LoVo (cell line): Measurements from ENCODE around the gene ORAI2.
"Not testable (repeated sequence)": the region's sequence is repeated elsewhere in the genome, so short reads cannot be mapped to it uniquely, and the experiment has no call there.

Experiments
- DNase-seq: peaks from one replicate; pipeline ENCODE4 v3.0.0-alpha.2; 2016; ENCODE audit warnings: low spot score

Gene ORAI2

GRCh38 chr7:102503141-102503540 lies 69.8 kb downstream of the ORAI2 start:
- not testable (repeated sequence) for DNase-seq

DNA sequence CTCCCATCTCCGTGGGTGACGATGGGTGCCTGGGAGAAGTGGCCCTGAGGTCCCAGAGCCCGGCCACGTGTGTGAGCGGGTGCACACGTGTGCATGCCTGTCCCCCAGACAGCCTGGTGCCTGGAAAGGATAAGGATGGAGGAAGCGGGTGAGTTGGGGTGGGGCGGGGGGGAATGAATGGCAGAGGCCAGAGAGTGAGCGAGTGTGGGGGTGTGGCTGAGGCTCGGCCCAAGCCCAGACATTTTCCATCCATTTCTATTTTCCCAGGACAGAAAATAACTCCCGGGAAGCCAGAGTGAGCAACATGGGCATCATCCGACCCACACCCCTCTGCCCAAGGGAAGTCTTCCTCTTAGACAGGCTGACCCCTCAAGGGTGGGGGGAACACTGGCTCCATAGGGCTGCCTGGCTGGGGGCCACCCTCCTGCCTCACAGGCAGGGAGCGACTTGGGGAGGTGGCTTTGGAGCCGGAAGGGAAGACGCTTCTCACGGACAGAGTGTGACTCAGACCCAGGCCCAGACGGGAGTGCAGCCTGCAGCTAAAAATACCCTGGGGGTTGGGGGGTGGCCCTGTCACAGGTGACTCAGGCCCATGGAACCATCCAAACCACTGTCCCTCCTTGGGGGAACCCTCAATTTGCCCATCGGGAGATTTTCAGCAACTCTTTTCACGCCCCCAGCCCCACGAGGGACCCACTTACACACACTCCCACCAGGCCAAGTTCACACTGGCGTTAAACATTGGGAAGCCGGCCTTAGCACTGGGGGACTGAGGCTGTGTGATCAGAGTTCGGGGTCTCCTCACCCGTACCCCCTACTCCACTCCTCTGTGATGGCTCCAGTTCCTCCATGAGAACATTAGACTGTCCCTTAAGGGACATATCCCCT lies 72.2 kb downstream of the ORAI2 start:
- DNase-seq: not testable (repeated sequence)
